Endothelial cell of umbilical vein (primary cell): ENCODE results near the gene MOB3A. TPM values are rescaled to one million over a fixed set of nuclear protein-coding genes. Genes with fewer than 3 reads are reported as not detected.

Source experiments
- BruUV-seq: library from RNA; stranded (reverse); fragments of 400-500 nt; replicated peaks from 2 replicates; lab custom pipeline; 2021; lab: Mats Ljungman, UMichigan
- CTCF ChIA-PET: fragments of 300-600, 350-600 bp; sonication (Branson Sonifier 250); formaldehyde crosslinking; loops from one replicate; lab custom pipeline; 2021; ENCODE audit warnings: antibody characterized with exemption, inconsistent platforms; lab: Charles Lee
- POLR2A ChIA-PET: fragments of 300-600, 350-600 bp; sonication (Branson Sonifier 250); formaldehyde crosslinking; loops from one replicate; lab custom pipeline; 2021; ENCODE audit warnings: antibody characterized with exemption, inconsistent platforms; lab: Charles Lee
- DNase-seq: peaks from one replicate; pipeline ENCODE4 v3.0.0-alpha.2; 2011; ENCODE audit warnings: low read depth, low spot score
- FAIRE-seq: peaks from 2 replicates; lab custom pipeline; 2011; peaks lifted over from hg19 to GRCh38; lab: Jason Lieb, UNC
- H2AFZ ChIP-seq: 2 replicates; pipeline ENCODE4 v1.6.0; 2012; ENCODE audit warnings: low read depth, low read length, control low read depth, inconsistent platforms
- H3K27ac ChIP-seq: 2 replicates; pipeline ENCODE4 v1.5.1; 2011; ENCODE audit warnings: low read depth, mild to moderate bottlenecking, control low read depth, low read length, moderate library complexity; ENCODE audit not compliant: insufficient read depth
- H3K27me3 ChIP-seq, 2 experiments: 2 replicates each; pipeline versions ENCODE4 v1.6.0 to v1.6.1; 2011; ENCODE audit warnings: low read length in 2 of 2, mixed read lengths in 1 of 2; ENCODE audit not compliant: control insufficient read depth in 2 of 2, insufficient read depth in 2 of 2
- H3K36me3 ChIP-seq, 2 experiments: 2 replicates in 1 of 2; 3 replicates in 1 of 2; pipeline ENCODE4 v1.5.1; 2011; ENCODE audit warnings: low read length in 2 of 2, mild to moderate bottlenecking in 1 of 2, moderate library complexity in 1 of 2; ENCODE audit not compliant: control insufficient read depth in 2 of 2, insufficient read depth in 2 of 2; ENCODE audit errors: extremely low read depth in 1 of 2
- H3K4me1 ChIP-seq: 3 replicates; pipeline ENCODE4 v1.5.1; 2011; ENCODE audit warnings: mild to moderate bottlenecking, low read length; ENCODE audit not compliant: control insufficient read depth, insufficient read depth; ENCODE audit errors: extremely low read depth
- H3K4me2 ChIP-seq: 2 replicates; pipeline ENCODE4 v1.6.1; 2011; ENCODE audit warnings: low read length, control low read depth, mixed read lengths; ENCODE audit not compliant: insufficient read depth
- H3K4me3 ChIP-seq, 3 experiments: fragments of 200-600 bp in 1 of 3; sonication (generic), shearing (Covaris generic) in 1 of 3; replicated peaks in 1 of 3; 2 replicates each; pipeline ENCODE4 v1.5.1; 2011 to 2016; ENCODE audit warnings: control low read depth in 3 of 3, low read length in 3 of 3, mild to moderate bottlenecking in 2 of 3, inconsistent platforms in 1 of 3, low read depth in 1 of 3, moderate library complexity in 1 of 3; ENCODE audit not compliant: insufficient read depth in 1 of 3
- H3K79me2 ChIP-seq: 2 replicates; pipeline ENCODE4 v1.6.0; 2012; ENCODE audit warnings: low read length, inconsistent platforms; ENCODE audit not compliant: control insufficient read depth, insufficient read depth
- H3K9ac ChIP-seq: replicated peaks from 2 replicates; pipeline ENCODE3; 2011; ENCODE audit warnings: low read length, control low read depth; ENCODE audit not compliant: insufficient read depth; ENCODE audit errors: extremely low read depth
- H3K9me1 ChIP-seq: replicated peaks from 3 replicates; pipeline ENCODE4 v1.6.0; 2011; ENCODE audit warnings: mild to moderate bottlenecking, low read length; ENCODE audit not compliant: control insufficient read depth, insufficient read depth; ENCODE audit errors: extremely low read depth
- H3K9me3 ChIP-seq: replicated peaks from 2 replicates; pipeline ENCODE4 v1.5.1; 2012; ENCODE audit warnings: low read length, inconsistent platforms; ENCODE audit not compliant: control insufficient read depth, insufficient read depth
- H4K20me1 ChIP-seq: replicated peaks from 2 replicates; pipeline ENCODE3; 2011; ENCODE audit warnings: mild to moderate bottlenecking, low read length; ENCODE audit not compliant: control insufficient read depth, insufficient read depth; ENCODE audit errors: extremely low read depth
- CTCF ChIP-seq, 2 donors: IDR thresholded peaks; 1 replicate in 1 of 2; 2 replicates in 1 of 2; pipeline ENCODE4 v1.5.1; 2011; ENCODE audit warnings: low read length in 2 of 2, mild to moderate bottlenecking in 2 of 2, moderate library complexity in 2 of 2, control low read depth in 1 of 2, inconsistent platforms in 1 of 2, low read depth in 1 of 2; ENCODE audit not compliant: insufficient read depth in 1 of 2; ENCODE audit errors: extremely low read depth in 1 of 2
- EZH2 ChIP-seq: IDR thresholded peaks from 2 replicates; pipeline ENCODE4 v1.6.1; 2012; ENCODE audit warnings: borderline replicate concordance, low read depth, mild to moderate bottlenecking, moderate library complexity, low read length, inconsistent platforms; ENCODE audit not compliant: severe bottlenecking
- FOS ChIP-seq: IDR thresholded peaks from 2 replicates; pipeline ENCODE4 v1.6.1; 2011; ENCODE audit warnings: mild to moderate bottlenecking, low read length, moderate library complexity, borderline replicate concordance; ENCODE audit not compliant: insufficient read depth
- JUN ChIP-seq: IDR thresholded peaks from 2 replicates; pipeline ENCODE4 v1.6.1; 2011; ENCODE audit warnings: borderline replicate concordance, low read depth; ENCODE audit not compliant: insufficient read length, insufficient read depth
- MAX ChIP-seq: IDR thresholded peaks from 2 replicates; pipeline ENCODE4 v1.6.1; 2011; ENCODE audit not compliant: insufficient read depth, insufficient read length
- MYC ChIP-seq: IDR thresholded peaks from one replicate; pipeline ENCODE4 v1.6.1; 2011; ENCODE audit warnings: mild to moderate bottlenecking, low read depth, low read length
- POLR2A ChIP-seq: IDR thresholded peaks from 2 replicates; pipeline ENCODE4 v1.6.1; 2012; ENCODE audit warnings: low read depth, mild to moderate bottlenecking, control low read depth, low read length
- dilution Hi-C: fragments of 300-500 bp; cut with MboI; formaldehyde crosslinking; loops from one replicate; pipeline ENCODE4 v1.15.0; 2019; ENCODE audit warnings: low sequenced_read_pairs; ENCODE audit not compliant: extremely low pct_ligation_motif_present
- intact Hi-C: fragments of 100-400 bp; cut with micrococcal nuclease; formaldehyde crosslinking; loops from one replicate; pipeline ENCODE4 v1.10.0; 2022
- polyA plus RNA-seq, 4 experiments: library from polyadenylated mRNA; depleted of rRNA in 3 of 4; stranded (reverse) in 3 of 4; unstranded in 1 of 4; fragments of >200 nt; gene quantifications; 2 replicates each; pipeline versions ENCODE4 v1.2.1 to v1.2.3, GENCODE V29; 2011 to 2012; ENCODE audit warnings: missing spikeins in 1 of 4
- total RNA-seq: library from RNA; stranded (reverse); gene quantifications from 2 replicates; pipeline ENCODE4 v1.2.3, GENCODE V29; 2021

Gene MOB3A
- total and polyA plus RNA-seq, 2 donors (not counting 3 experiments of a cell fraction or from before 2014, with no cell fraction given), result 46.5 to 59.7 TPM

GRCh38 chr19:2108251-2109016 lies 12.3 kb upstream of the MOB3A start:
- H3K4me3 ChIP-seq, result no peak overlapping the region
- H3K4me1 ChIP-seq, result no peaks in the 10 kb centered on the region
- BruUV-seq, result no TSS peak
- TF ChIP-seq JUN (no peak), CTCF (IDR thresholded peaks at IDR 0.05; ENCODE audit: extremely low read depth in 1 of 2, insufficient read depth in 1 of 2, low read depth in 1 of 2, low read length in 2 of 2) (no peak), MYC (no peak), EZH2 (no peak), POLR2A (no peak), FOS (no peak), MAX (no peak)
- H3K4me2 ChIP-seq, result no peak overlapping the region
- H4K20me1 ChIP-seq, result no peaks in the 10 kb centered on the region
- H3K27ac ChIP-seq, result no peak overlapping the region
- DNase-seq (no peak), FAIRE-seq (no peak)
- POLR2A ChIA-PET, result no interaction called here
- H3K9me3 ChIP-seq, result no peaks in the 10 kb centered on the region
- no peak overlapping the region for H3K9ac ChIP-seq
- no peaks in the 10 kb centered on the region for H3K9me1 ChIP-seq
- H3K79me2 ChIP-seq, result peaks cover 14% of the 10 kb centered on the region
- dilution Hi-C loops, result no loop called here
- CTCF ChIA-PET, result no interaction called here
- intact Hi-C loops, result no loop called here
- H3K36me3 ChIP-seq, result peaks cover 12 to 61% of the 10 kb centered on the region in 2 experiments
- H2AFZ ChIP-seq, result no peak overlapping the region
- H3K27me3 ChIP-seq, result no peaks in the 10 kb centered on the region
